Testis (tissue), 3 donors: ENCODE data around the gene LDLRAD4. TPM values are rescaled to one million over a fixed set of nuclear protein-coding genes. Genes with fewer than 3 reads are reported as not detected.

ENCODE experiments used
- DNase-seq: peaks from one replicate; pipeline ENCODE4 v3.0.0-alpha.2; 2019
- H3K27ac ChIP-seq, 2 donors: fragments of 200-600 bp; sonication (generic); one replicate each; pipeline ENCODE4 v1.5.1; 2019
- H3K27me3 ChIP-seq: fragments of 200-600 bp; sonication (generic); one replicate; pipeline ENCODE4 v1.5.1; 2019
- H3K36me3 ChIP-seq: fragments of 200-600 bp; sonication (generic); one replicate; pipeline ENCODE4 v1.5.1; 2017; ENCODE audit warnings: low read depth; ENCODE audit errors: missing control alignments
- H3K4me1 ChIP-seq: fragments of 200-600 bp; sonication (generic); one replicate; pipeline ENCODE4 v1.5.1; 2019
- H3K4me3 ChIP-seq, 2 donors: fragments of 200-600 bp; sonication (generic); one replicate each; pipeline ENCODE4 v1.5.1; 2017 to 2019
- H3K9me3 ChIP-seq: fragments of 200-600 bp; sonication (generic); one replicate; pipeline ENCODE4 v1.5.1; 2017
- POLR2A ChIP-seq: fragments of 450-650 bp; IDR thresholded peaks from one replicate; pipeline ENCODE4 v1.6.1; 2017; ENCODE audit warnings: antibody characterized with exemption, mild to moderate bottlenecking, moderate library complexity
- WGBS, 2 donors: methylation state at CpG; one replicate each; pipeline ENCODE4 v1.1.5; 2018; 5-methylcytosine and 5-hydroxymethylcytosine counted together
- intact Hi-C: fragments of 100-400 bp; cut with DNase I; formaldehyde crosslinking; loops from one replicate; pipeline ENCODE4 v1.15.1; 2023; ENCODE audit warnings: low total_unique reads
- polyA plus RNA-seq: library from polyadenylated mRNA; stranded (reverse); fragments of 350-450 nt; fragmentation: Illumina TruSeq; extraction: RNeasy Lipid Tissue Mini Kit (QIAGEN cat#74804); gene quantifications from one replicate; pipeline ENCODE4 v1.2.3, GENCODE V29; 2014; ENCODE audit warnings: low read depth, low replicate concordance; ENCODE audit not compliant: insufficient read depth
- total RNA-seq, 2 donors: library from RNA; depleted of rRNA; stranded (reverse); fragments of >200 nt; gene quantifications; one replicate each; pipeline ENCODE4 v1.2.3, GENCODE V29; 2016
- TF ChIP-seq, protein P1 (sequence below), 3 experiments: fragments of 450-650 bp in 2 of 3; fragments of 200-600 bp in 1 of 3; sonication (generic) in 1 of 3; IDR thresholded peaks; one replicate each; pipeline ENCODE4 v1.5.1; 2016 to 2019; ENCODE audit warnings: antibody characterized with exemption in 3 of 3, mild to moderate bottlenecking in 2 of 3, moderate library complexity in 1 of 3

Gene LDLRAD4
- total and polyA plus RNA-seq, 3 donors from 2014 or later: 22.0 to 42.2 (median 25.9) TPM

DNA sequence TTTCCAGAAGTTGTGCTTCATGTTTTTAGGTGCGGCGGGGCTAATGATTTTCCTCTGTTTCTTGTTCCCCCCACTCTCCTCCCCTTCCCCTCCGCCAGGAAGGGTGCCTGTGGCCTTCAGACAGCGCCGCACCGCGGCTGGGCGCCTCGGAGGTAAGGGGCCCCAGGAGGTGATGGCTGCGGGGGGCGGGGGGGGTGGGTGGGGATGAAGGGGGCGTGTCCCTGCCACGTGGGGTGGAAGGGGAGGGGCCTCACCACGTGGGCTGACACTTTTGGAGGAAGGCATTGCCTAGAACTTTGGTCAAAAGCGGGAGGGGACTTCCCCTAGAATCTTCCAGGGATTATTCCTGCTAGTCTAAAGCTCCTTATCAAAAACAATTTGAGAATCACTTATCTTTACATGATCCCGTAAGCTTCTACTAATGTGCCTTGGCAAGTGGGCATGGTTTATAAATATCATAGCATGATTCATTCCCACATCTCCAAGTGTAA lies 424.7 kb downstream of the LDLRAD4 start:
- H3K4me1 ChIP-seq: no peaks in the 10 kb centered on the region
- TF ChIP-seq, protein P1, sequence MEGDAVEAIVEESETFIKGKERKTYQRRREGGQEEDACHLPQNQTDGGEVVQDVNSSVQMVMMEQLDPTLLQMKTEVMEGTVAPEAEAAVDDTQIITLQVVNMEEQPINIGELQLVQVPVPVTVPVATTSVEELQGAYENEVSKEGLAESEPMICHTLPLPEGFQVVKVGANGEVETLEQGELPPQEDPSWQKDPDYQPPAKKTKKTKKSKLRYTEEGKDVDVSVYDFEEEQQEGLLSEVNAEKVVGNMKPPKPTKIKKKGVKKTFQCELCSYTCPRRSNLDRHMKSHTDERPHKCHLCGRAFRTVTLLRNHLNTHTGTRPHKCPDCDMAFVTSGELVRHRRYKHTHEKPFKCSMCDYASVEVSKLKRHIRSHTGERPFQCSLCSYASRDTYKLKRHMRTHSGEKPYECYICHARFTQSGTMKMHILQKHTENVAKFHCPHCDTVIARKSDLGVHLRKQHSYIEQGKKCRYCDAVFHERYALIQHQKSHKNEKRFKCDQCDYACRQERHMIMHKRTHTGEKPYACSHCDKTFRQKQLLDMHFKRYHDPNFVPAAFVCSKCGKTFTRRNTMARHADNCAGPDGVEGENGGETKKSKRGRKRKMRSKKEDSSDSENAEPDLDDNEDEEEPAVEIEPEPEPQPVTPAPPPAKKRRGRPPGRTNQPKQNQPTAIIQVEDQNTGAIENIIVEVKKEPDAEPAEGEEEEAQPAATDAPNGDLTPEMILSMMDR (IDR thresholded peaks at IDR 0.05): no peak
- TF ChIP-seq POLR2A: no peak
- H3K9me3 ChIP-seq: no peaks in the 10 kb centered on the region
- intact Hi-C loops: no loop called here
- no peaks in the 10 kb centered on the region for H3K27me3 ChIP-seq
- WGBS, 2 donors: 58 to 60% methylated on average over 13 to 16 of the region's 16 CpGs
- H3K36me3 ChIP-seq: no peaks in the 10 kb centered on the region
- no peak overlapping the region for H3K4me3 ChIP-seq
- no peak for DNase-seq
- H3K27ac ChIP-seq: no peak overlapping the region

GRCh38 chr18:13645093-13645492 lies 426.5 kb downstream of the LDLRAD4 start:
- 92 to 95% methylated on average over 13 to 16 of the region's 16 CpGs for WGBS, 2 donors

DNA sequence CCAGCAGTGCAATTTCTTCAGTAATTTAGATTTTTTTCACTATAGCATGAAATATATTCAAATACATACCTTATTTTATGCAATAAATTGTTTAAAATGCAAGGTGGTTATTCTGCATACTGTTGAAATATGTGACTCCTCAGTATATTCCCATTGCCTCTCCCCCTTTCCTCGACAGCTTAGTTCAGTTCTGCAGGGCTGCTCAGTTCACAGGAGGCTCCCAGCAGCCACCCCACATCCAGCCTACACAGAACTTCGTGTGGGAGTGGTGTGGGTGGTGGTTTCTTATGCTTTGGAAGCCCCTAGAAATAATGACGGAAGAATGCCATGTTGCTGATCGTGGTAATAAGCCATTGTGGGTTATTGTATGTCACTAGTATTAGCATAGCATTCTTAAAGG lies 428.1 kb downstream of the LDLRAD4 start:
- TF ChIP-seq POLR2A: no peak
- TF ChIP-seq, protein P1 (IDR thresholded peaks at IDR 0.05): no peak
- no peak for DNase-seq
- H3K4me3 ChIP-seq: no peak overlapping the region
- no peaks in the 10 kb centered on the region for H3K4me1 ChIP-seq
- intact Hi-C loops: no loop called here
- no peaks in the 10 kb centered on the region for H3K36me3 ChIP-seq
- H3K27ac ChIP-seq: no peak overlapping the region
- WGBS, 2 donors: 79 to 84% methylated on average over 4 of the region's 4 CpGs
- no peaks in the 10 kb centered on the region for H3K27me3 ChIP-seq
- H3K9me3 ChIP-seq: no peaks in the 10 kb centered on the region

More at GRCh38 chr18:13645093-13645492, 426.5 kb downstream of the LDLRAD4 start:
- Histone ChIP-seq H3K27me3 (no peaks in the 10 kb centered on the region), H3K4me3 (no peak overlapping the region), H3K36me3 (no peaks in the 10 kb centered on the region), H3K4me1 (no peaks in the 10 kb centered on the region), H3K27ac (no peak overlapping the region), H3K9me3 (no peaks in the 10 kb centered on the region)
- DNase-seq: no peak
- no peak for TF ChIP-seq POLR2A
- TF ChIP-seq, protein P1 (IDR thresholded peaks at IDR 0.05): no peak
- intact Hi-C loops: no loop called here

DNA sequence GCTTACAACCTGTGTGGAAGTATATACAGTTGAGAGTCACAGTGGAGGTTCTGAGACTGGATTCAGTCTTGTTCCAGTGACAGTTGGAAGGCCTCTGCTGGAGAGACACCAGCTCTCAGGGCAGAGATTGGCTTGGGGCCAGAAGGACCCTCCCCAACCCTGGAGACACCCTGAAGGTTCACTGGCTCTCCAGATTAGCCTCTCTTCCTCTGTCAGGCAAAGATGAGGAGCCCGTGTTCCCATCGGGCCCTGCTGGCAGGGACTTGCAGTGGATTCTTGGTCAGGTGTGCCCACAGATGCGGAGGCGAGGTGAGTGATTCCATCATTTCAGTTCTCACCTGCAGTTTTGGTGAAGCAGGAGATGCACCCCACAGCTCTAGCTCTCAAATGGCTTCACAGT lies 429.2 kb downstream of the LDLRAD4 start:
- Histone ChIP-seq H3K36me3 (no peaks in the 10 kb centered on the region), H3K27ac (no peak overlapping the region), H3K27me3 (no peaks in the 10 kb centered on the region), H3K9me3 (no peaks in the 10 kb centered on the region), H3K4me1 (no peaks in the 10 kb centered on the region), H3K4me3 (no peak overlapping the region)
- no peak for DNase-seq
- TF ChIP-seq, protein P1 (IDR thresholded peaks at IDR 0.05): no peak
- no peak for TF ChIP-seq POLR2A
- 96 to 100% methylated on average over 3 to 4 of the region's 4 CpGs for WGBS, 2 donors
- intact Hi-C loops: no loop called here
